ENCODE data around the gene COQ5.
A peak's percentile ranks its signal among the peaks of the same experiment; 100 is the strongest.

- TF ChIP-seq CTCF (tag by site-specific recombination; IDR thresholded peaks at IDR 0.05): peak; percentile 99
- no peak for TF ChIP-seq ZBTB49 (tag by site-specific recombination; IDR thresholded peaks at IDR 0.05; ENCODE audit: low read depth)
- no peak for TF ChIP-seq ZNF274 (IDR thresholded peaks at IDR 0.05; ENCODE audit: low read length)
- no peak for TF ChIP-seq ZNF274 (tag by site-specific recombination; IDR thresholded peaks at IDR 0.05; ENCODE audit: borderline replicate concordance)
Measured at GRCh38 chr12:120469450-120470149, 59.4 kb downstream of the COQ5 start, which contains the start of gene SRSF9.
